ENCODE data around the gene WSCD1.

Gene WSCD1

GRCh38 chr17:6086603-6087400 lies 16.6 kb downstream of the WSCD1 start:
- FAIRE-seq = no peak

- FAIRE-seq = no peak
These were observed 18.0 kb downstream of the WSCD1 start for GRCh38 chr17:6088141-6088540.

GRCh38 chr17:6090253-6090652 lies 20.1 kb downstream of the WSCD1 start:
- FAIRE-seq = no peak

- FAIRE-seq = no peak
These were observed 22.2 kb downstream of the WSCD1 start for GRCh38 chr17:6092182-6092902.

- FAIRE-seq = no peak
These were observed 22.8 kb downstream of the WSCD1 start for GRCh38 chr17:6092903-6093468.

GRCh38 chr17:6094453-6094852 lies 24.3 kb downstream of the WSCD1 start:
- FAIRE-seq = no peak

- no peak for FAIRE-seq
These were observed 24.7 kb downstream of the WSCD1 start for GRCh38 chr17:6094926-6095325.

- FAIRE-seq = no peak
These were observed 25.3 kb downstream of the WSCD1 start for GRCh38 chr17:6095501-6095900.

GRCh38 chr17:6096201-6097004 lies 26.2 kb downstream of the WSCD1 start:
- no peak for FAIRE-seq

- no peak for FAIRE-seq
These were observed 26.8 kb downstream of the WSCD1 start for GRCh38 chr17:6097005-6097279.

GRCh38 chr17:6098050-6098822 lies 28.1 kb downstream of the WSCD1 start:
- no peak for FAIRE-seq

- FAIRE-seq = no peak
These were observed 28.6 kb downstream of the WSCD1 start for GRCh38 chr17:6098823-6099180.

GRCh38 chr17:6099492-6099891 lies 29.3 kb downstream of the WSCD1 start:
- no peak for FAIRE-seq

- FAIRE-seq = no peak
These were observed 30.0 kb downstream of the WSCD1 start for GRCh38 chr17:6100146-6100545.

GRCh38 chr17:6100891-6101500 lies 30.8 kb downstream of the WSCD1 start:
- no peak for FAIRE-seq

GRCh38 chr17:6101706-6102105 lies 31.5 kb downstream of the WSCD1 start:
- no peak for FAIRE-seq

- peak; percentile 96 for FAIRE-seq
These were observed 32.4 kb downstream of the WSCD1 start for GRCh38 chr17:6102615-6103014.

- no peak for FAIRE-seq
These were observed 34.9 kb downstream of the WSCD1 start for GRCh38 chr17:6104956-6105648.

GRCh38 chr17:6105649-6106007 lies 35.4 kb downstream of the WSCD1 start:
- FAIRE-seq = no peak

- no peak for FAIRE-seq
These were observed 36.0 kb downstream of the WSCD1 start for GRCh38 chr17:6106212-6106611.

- FAIRE-seq = no peak
These were observed 37.6 kb downstream of the WSCD1 start for GRCh38 chr17:6107791-6108190.

- no peak for FAIRE-seq
These were observed 38.2 kb downstream of the WSCD1 start for GRCh38 chr17:6108382-6108781.

Data from colon (tissue), 2 donors.